K562 (cell line): ENCODE measurements around the gene TBX1.

Source experiments
- ATF3 ChIP-seq, 2 experiments: fragments of 450-650 bp in 1 of 2; sonication (generic) in 1 of 2; formaldehyde crosslinking in 1 of 2; IDR thresholded peaks in 1 of 2; conservative IDR thresholded peaks in 1 of 2; 2 replicates each; pipeline versions ENCODE4 v1.6.1 to v1.8.1; 2016 to 2023; ENCODE audit warnings: mild to moderate bottlenecking in 2 of 2, moderate library complexity in 2 of 2, inconsistent platforms in 1 of 2, missing genetic modification reagents in 1 of 2
- BCLAF1 ChIP-seq, 2 experiments: fragments of 450-650 bp in 1 of 2; IDR thresholded peaks; 2 replicates each; pipeline ENCODE4 v1.6.1; 2011 to 2017; ENCODE audit warnings: low read depth in 2 of 2, antibody characterized with exemption in 1 of 2, borderline replicate concordance in 1 of 2, low read length in 1 of 2, mild to moderate bottlenecking in 1 of 2, mixed read lengths in 1 of 2; ENCODE audit not compliant: control insufficient read depth in 1 of 2
- CBX3 ChIP-seq, 2 experiments: IDR thresholded peaks; 1 replicate in 1 of 2; 2 replicates in 1 of 2; pipeline ENCODE4 v1.6.1; 2012; ENCODE audit warnings: inconsistent platforms in 2 of 2, low read length in 2 of 2, borderline replicate concordance in 1 of 2, control low read depth in 1 of 2
- ELF2 ChIP-seq: fragments of 250-450 bp; sonication (Bioruptor Pico); IDR thresholded peaks from 2 replicates; pipeline ENCODE4 v1.5.0; 2021; ENCODE audit warnings: mild to moderate bottlenecking
- EP300 ChIP-seq: IDR thresholded peaks from 2 replicates; pipeline ENCODE4 v1.6.1; 2012; ENCODE audit warnings: low read length, improper control_type of control experiment
- GABPB1 ChIP-seq: sonication (generic); formaldehyde crosslinking; IDR thresholded peaks from 2 replicates; pipeline ENCODE4 v1.8.0; 2022; ENCODE audit warnings: mild to moderate bottlenecking, missing genetic modification reagents
- NR3C1 ChIP-seq: sonication (generic); formaldehyde crosslinking; IDR thresholded peaks from 2 replicates; pipeline ENCODE4 v1.8.1; 2022; ENCODE audit warnings: missing genetic modification reagents
- POLR2AphosphoS5 ChIP-seq: IDR thresholded peaks from 2 replicates; pipeline ENCODE4 v1.6.1; 2011; ENCODE audit warnings: mild to moderate bottlenecking, low read depth, low read length, moderate library complexity; ENCODE audit not compliant: control insufficient read depth, insufficient read depth
- RBBP5 ChIP-seq: fragments of 200-600 bp; sonication (generic); IDR thresholded peaks from 2 replicates; pipeline ENCODE4 v1.6.1; 2012; ENCODE audit warnings: borderline replicate concordance, mild to moderate bottlenecking, low read length, control low read depth, inconsistent platforms; ENCODE audit not compliant: insufficient read depth, poor library complexity, severe bottlenecking
- SRSF3 ChIP-seq: fragments of 200-400 bp; formaldehyde crosslinking; IDR thresholded peaks from 2 replicates; pipeline ENCODE4 v1.6.1; 2016; ENCODE audit warnings: mild to moderate bottlenecking, low read length, moderate library complexity; ENCODE audit not compliant: insufficient read depth
- ZNF780A ChIP-seq: fragments of 250-450 bp; sonication (Bioruptor Pico); IDR thresholded peaks from 2 replicates; pipeline ENCODE4 v1.5.0; 2021; ENCODE audit warnings: mild to moderate bottlenecking

- TF ChIP-seq POLR2AphosphoS5 (no peak), NR3C1 (no peak), ZNF780A (no peak), SRSF3 (no peak), ATF3 (IDR thresholded peaks at IDR 0.05) (no peak), ATF3 (CRISPR knock-in tag; conservative IDR thresholded peaks at IDR 0.05) (no peak), GABPB1 (CRISPR knock-in tag) (no peak), RBBP5 (no peak), ELF2 (CRISPR knock-in tag) (no peak), CBX3 (IDR thresholded peaks at IDR 0.05; ENCODE audit: borderline replicate concordance in 1 of 2, low read length in 2 of 2) (no peak), EP300 (no peak), BCLAF1 (IDR thresholded peaks at IDR 0.05; ENCODE audit: borderline replicate concordance in 1 of 2, control insufficient read depth in 1 of 2, low read depth in 2 of 2, low read length in 1 of 2) (no peak)
These were observed 3.7 kb downstream of the TBX1 start for GRCh38 chr22:19764299-19764593.
